ENCODE data around the gene SORCS2.

DNA sequence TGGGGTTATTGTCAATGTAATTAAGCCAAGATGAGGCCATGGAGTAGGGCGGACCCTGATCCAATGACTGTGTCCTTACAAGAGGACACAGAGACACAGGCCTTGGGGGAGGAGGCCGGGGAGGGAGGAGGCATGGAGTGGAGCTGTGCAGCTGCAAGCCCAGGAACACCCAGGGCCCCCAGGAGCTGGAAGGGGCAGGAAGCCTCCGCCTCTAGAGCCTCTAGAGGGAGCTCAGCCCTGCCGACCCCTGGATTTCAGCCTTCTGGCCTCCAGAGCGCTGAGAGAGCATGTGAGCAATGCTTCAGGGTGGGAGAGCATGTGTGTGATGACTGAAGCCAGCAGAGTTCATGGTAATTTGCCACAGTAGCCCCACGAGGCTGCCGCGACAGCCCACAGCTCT lies 512.7 kb downstream of the SORCS2 start:
- TF ChIP-seq, protein P1, sequence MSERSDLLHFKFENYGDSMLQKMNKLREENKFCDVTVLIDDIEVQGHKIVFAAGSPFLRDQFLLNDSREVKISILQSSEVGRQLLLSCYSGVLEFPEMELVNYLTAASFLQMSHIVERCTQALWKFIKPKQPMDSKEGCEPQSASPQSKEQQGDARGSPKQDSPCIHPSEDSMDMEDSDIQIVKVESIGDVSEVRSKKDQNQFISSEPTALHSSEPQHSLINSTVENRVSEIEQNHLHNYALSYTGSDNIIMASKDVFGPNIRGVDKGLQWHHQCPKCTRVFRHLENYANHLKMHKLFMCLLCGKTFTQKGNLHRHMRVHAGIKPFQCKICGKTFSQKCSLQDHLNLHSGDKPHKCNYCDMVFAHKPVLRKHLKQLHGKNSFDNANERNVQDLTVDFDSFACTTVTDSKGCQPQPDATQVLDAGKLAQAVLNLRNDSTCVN (tag by site-specific recombination; optimal IDR thresholded peaks at IDR 0.05), result no peak
- no peak for TF ChIP-seq ZBTB7A (tag by site-specific recombination; IDR thresholded peaks at IDR 0.05; ENCODE audit: low read depth)
- TF ChIP-seq, protein P2, sequence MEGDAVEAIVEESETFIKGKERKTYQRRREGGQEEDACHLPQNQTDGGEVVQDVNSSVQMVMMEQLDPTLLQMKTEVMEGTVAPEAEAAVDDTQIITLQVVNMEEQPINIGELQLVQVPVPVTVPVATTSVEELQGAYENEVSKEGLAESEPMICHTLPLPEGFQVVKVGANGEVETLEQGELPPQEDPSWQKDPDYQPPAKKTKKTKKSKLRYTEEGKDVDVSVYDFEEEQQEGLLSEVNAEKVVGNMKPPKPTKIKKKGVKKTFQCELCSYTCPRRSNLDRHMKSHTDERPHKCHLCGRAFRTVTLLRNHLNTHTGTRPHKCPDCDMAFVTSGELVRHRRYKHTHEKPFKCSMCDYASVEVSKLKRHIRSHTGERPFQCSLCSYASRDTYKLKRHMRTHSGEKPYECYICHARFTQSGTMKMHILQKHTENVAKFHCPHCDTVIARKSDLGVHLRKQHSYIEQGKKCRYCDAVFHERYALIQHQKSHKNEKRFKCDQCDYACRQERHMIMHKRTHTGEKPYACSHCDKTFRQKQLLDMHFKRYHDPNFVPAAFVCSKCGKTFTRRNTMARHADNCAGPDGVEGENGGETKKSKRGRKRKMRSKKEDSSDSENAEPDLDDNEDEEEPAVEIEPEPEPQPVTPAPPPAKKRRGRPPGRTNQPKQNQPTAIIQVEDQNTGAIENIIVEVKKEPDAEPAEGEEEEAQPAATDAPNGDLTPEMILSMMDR (tag by site-specific recombination; IDR thresholded peaks at IDR 0.05), result no peak
- no peak for TF ChIP-seq ZNF350 (tag by site-specific recombination; IDR thresholded peaks at IDR 0.05)
- TF ChIP-seq OVOL3 (tag by site-specific recombination; IDR thresholded peaks at IDR 0.05), result no peak
- no peak for TF ChIP-seq HOXA7 (CRISPR knock-in tag; IDR thresholded peaks at IDR 0.05; ENCODE audit: borderline replicate concordance)
- no peak for TF ChIP-seq ZNF324 (tag by site-specific recombination; IDR thresholded peaks at IDR 0.05)
- TF ChIP-seq RBAK (tag by site-specific recombination; IDR thresholded peaks at IDR 0.05), result no peak

All from HEK293 (cell line).